Right lobe of liver (tissue), 4 donors: ENCODE data around the gene NRXN3.

Experiments
- POLR2A ChIP-seq: fragments of 450-650 bp; IDR thresholded peaks from one replicate; pipeline ENCODE4 v1.6.1; 2017; ENCODE audit warnings: antibody characterized with exemption, mild to moderate bottlenecking
- TF ChIP-seq, protein P1 (sequence below), 4 donors: fragments of 200-600 bp in 3 of 4; fragments of 450-650 bp in 1 of 4; IDR thresholded peaks; one replicate each; pipeline versions ENCODE4 v1.5.1 to v1.8.0; 2016 to 2022; ENCODE audit warnings: antibody characterized with exemption in 4 of 4, mild to moderate bottlenecking in 2 of 4
- donor health status: DM: no; HTN: no; CAD: no.
- donor health status: DM: no; HTN: no; CAD: no.
- donor health status: DM: no; HTN: yes; CAD: no.

DNA sequence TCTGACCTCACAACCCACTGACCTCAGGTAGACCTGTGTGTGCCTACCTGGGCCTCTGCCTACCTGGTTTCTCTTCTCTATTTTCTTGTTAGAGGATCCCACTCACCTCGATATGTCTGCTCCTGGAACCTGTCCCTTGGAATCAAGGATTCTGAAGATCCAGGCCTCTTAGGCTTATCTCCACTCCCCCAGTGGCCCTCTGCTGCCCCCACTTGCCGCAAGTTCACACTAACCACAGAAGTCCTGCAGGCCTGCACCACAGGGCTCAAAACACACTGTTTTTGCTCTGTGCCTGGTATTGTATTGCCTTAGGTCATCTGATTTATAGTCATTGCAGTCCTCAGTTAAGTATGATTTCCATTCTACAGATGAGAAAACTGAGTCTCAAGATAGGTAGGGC is 15.3 kb upstream of the NRXN3 start:
- TF ChIP-seq, protein P1, sequence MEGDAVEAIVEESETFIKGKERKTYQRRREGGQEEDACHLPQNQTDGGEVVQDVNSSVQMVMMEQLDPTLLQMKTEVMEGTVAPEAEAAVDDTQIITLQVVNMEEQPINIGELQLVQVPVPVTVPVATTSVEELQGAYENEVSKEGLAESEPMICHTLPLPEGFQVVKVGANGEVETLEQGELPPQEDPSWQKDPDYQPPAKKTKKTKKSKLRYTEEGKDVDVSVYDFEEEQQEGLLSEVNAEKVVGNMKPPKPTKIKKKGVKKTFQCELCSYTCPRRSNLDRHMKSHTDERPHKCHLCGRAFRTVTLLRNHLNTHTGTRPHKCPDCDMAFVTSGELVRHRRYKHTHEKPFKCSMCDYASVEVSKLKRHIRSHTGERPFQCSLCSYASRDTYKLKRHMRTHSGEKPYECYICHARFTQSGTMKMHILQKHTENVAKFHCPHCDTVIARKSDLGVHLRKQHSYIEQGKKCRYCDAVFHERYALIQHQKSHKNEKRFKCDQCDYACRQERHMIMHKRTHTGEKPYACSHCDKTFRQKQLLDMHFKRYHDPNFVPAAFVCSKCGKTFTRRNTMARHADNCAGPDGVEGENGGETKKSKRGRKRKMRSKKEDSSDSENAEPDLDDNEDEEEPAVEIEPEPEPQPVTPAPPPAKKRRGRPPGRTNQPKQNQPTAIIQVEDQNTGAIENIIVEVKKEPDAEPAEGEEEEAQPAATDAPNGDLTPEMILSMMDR (IDR thresholded peaks at IDR 0.05) = no peak
- no peak for TF ChIP-seq POLR2A
